ENCODE data around the gene ANO8.

DNA sequence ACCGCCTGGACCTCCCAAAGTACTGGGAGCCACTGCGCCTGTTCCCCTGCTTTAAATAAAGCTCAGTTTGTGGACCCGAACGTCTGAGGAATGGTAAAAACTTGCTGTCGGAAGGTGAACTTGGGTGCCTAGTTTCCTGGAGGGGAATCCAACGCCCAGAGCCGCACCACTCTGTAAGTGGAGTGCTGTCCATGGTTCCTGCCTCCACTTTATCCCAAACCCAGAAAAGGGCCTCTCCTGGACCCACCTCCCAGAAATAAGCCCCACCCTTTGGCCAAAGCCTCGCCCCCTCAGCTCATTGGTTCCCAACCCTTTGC lies 2.3 kb downstream of the ANO8 start:
- TF ChIP-seq, protein P1, sequence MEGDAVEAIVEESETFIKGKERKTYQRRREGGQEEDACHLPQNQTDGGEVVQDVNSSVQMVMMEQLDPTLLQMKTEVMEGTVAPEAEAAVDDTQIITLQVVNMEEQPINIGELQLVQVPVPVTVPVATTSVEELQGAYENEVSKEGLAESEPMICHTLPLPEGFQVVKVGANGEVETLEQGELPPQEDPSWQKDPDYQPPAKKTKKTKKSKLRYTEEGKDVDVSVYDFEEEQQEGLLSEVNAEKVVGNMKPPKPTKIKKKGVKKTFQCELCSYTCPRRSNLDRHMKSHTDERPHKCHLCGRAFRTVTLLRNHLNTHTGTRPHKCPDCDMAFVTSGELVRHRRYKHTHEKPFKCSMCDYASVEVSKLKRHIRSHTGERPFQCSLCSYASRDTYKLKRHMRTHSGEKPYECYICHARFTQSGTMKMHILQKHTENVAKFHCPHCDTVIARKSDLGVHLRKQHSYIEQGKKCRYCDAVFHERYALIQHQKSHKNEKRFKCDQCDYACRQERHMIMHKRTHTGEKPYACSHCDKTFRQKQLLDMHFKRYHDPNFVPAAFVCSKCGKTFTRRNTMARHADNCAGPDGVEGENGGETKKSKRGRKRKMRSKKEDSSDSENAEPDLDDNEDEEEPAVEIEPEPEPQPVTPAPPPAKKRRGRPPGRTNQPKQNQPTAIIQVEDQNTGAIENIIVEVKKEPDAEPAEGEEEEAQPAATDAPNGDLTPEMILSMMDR (IDR thresholded peaks at IDR 0.05 in 4 of 5, conservative IDR thresholded peaks at IDR 0.05 in 1 of 5) = no peak
- no peak for TF ChIP-seq POLR2A (IDR thresholded peaks at IDR 0.05)
